ENCODE data around the gene SLC12A6.
"Not testable (repeated sequence)": the region's sequence is repeated elsewhere in the genome, so short reads cannot be mapped to it uniquely, and the experiment has no call there.

The SLC12A6 gene

GRCh38 chr15:34355241-34355640 is 17.7 kb upstream of the SLC12A6 start:
- DNase-seq = no peak

- no peak for DNase-seq
These were observed 16.7 kb upstream of the SLC12A6 start for GRCh38 chr15:34354286-34354685.

- DNase-seq = no peak
These were observed 16.0 kb upstream of the SLC12A6 start for GRCh38 chr15:34353627-34354026.

GRCh38 chr15:34352996-34353395 is 15.4 kb upstream of the SLC12A6 start:
- not testable (repeated sequence) for DNase-seq

- DNase-seq = no peak
These were observed 12.2 kb upstream of the SLC12A6 start for GRCh38 chr15:34349769-34350168.

GRCh38 chr15:34348735-34349300 is 11.2 kb upstream of the SLC12A6 start:
- DNase-seq = no peak

GRCh38 chr15:34347951-34348638 is 10.5 kb upstream of the SLC12A6 start:
- DNase-seq = no peak

- peak; percentile 61 for DNase-seq
These were observed 5.4 kb upstream of the SLC12A6 start, which contains the start of the genes NOP10 and NUTM1 for GRCh38 chr15:34342737-34343575. TSS of gene NOP10 (minus strand) at chr15:34343136. CDS start at chr15:34343073, 63 bp downstream. TSS of gene NUTM1 (plus strand) at chr15:34343315. CDS start at chr15:34343697, 382 bp downstream.

- DNase-seq = not testable (repeated sequence)
These were observed 4.7 kb upstream of the SLC12A6 start for GRCh38 chr15:34342213-34342736.

GRCh38 chr15:34341381-34342212 is 4.0 kb upstream of the SLC12A6 start:
- no peak for DNase-seq

- DNase-seq = no peak
These were observed 2.4 kb upstream of the SLC12A6 start for GRCh38 chr15:34339946-34340345.

GRCh38 chr15:34338347-34338746 is 766 bp upstream of the SLC12A6 start:
- DNase-seq = no peak

GRCh38 chr15:34336991-34337556 is 507 bp downstream of the SLC12A6 start:
- no peak for DNase-seq

- no peak for DNase-seq
These were observed 1.2 kb downstream of the SLC12A6 start for GRCh38 chr15:34336231-34336990.

GRCh38 chr15:34335176-34336032 is 2.2 kb downstream of the SLC12A6 start:
- no peak for DNase-seq

- DNase-seq = no peak
These were observed 2.9 kb downstream of the SLC12A6 start for GRCh38 chr15:34334672-34335071.

GRCh38 chr15:34332553-34333120 is 4.9 kb downstream of the SLC12A6 start:
- DNase-seq = no peak

GRCh38 chr15:34331809-34332208 is 5.8 kb downstream of the SLC12A6 start:
- no peak for DNase-seq

- no peak for DNase-seq
These were observed 7.3 kb downstream of the SLC12A6 start for GRCh38 chr15:34330279-34330678.

GRCh38 chr15:34329006-34329405 is 8.6 kb downstream of the SLC12A6 start:
- DNase-seq = no peak

Data from GOT3 (cell line).